GM21367 (cell line): ENCODE data around the gene SLC38A2.
A peak's percentile ranks its signal among the peaks of the same experiment; 100 is the strongest.

ENCODE experiments used
- ATAC-seq: cut with Tn5 transposase; IDR thresholded peaks from one replicate; pipeline ENCODE4 v1.9.1; 2021; ENCODE audit not compliant: unreplicated experiment

Gene SLC38A2

DNA sequence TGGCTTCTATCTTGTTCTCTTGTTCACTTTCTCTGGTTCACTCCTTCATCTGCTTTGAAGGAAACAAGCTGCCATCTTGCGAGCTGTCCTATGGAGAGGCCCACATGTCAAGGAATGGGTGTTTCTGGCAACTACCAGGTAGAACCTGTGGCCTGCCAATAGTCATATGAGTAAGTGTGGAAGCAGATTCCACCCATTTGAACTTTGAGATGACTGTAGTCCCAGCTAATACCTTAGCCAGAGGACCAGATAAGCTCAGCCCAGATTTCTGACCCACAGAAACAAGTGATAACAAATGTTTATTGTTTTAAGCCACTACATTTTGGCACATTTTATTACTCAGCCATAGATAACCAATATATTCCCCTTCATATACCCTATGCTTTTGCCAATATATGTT, 4.0 kb upstream of the SLC38A2 start:
- ATAC-seq, result no peak

DNA sequence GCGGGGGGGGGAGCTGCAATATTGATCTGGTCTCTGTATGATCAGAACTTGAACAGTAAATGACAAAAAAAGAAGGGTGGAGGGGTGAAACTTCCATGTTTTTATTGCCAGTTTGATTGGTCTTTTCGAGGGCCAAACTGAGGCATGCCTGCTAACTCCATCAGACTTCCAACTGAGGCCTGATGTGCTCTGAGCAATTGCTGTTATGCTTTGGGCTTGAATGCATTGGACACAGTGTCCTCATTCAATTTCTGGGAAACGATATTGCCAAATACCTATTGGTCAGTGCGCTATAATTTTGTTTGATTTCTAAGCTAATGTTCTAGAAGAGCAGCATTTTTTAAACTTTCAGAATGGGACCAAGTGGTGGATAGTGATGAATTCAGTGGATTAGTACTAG, 2.1 kb upstream of the SLC38A2 start:
- ATAC-seq, result no peak

DNA sequence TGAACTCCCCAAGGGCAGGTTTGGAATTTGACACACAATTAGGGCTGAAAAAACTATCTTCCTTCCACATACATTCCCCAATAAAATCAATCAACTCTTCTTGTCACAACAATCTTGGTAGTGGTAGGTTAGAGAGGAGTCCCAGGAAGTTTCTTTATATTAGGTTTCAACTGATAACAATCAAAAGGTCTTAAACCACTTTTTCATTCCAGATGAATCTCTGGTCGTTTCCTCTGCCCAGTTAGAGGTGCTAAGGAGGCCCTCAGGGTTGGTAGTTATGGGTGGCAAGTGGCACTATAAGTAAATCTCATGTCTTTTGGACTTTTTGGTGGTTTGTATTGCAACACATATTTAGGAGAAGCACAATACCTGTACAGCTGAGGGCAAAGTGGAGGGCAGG, 1.7 kb upstream of the SLC38A2 start:
- ATAC-seq, result no peak

DNA sequence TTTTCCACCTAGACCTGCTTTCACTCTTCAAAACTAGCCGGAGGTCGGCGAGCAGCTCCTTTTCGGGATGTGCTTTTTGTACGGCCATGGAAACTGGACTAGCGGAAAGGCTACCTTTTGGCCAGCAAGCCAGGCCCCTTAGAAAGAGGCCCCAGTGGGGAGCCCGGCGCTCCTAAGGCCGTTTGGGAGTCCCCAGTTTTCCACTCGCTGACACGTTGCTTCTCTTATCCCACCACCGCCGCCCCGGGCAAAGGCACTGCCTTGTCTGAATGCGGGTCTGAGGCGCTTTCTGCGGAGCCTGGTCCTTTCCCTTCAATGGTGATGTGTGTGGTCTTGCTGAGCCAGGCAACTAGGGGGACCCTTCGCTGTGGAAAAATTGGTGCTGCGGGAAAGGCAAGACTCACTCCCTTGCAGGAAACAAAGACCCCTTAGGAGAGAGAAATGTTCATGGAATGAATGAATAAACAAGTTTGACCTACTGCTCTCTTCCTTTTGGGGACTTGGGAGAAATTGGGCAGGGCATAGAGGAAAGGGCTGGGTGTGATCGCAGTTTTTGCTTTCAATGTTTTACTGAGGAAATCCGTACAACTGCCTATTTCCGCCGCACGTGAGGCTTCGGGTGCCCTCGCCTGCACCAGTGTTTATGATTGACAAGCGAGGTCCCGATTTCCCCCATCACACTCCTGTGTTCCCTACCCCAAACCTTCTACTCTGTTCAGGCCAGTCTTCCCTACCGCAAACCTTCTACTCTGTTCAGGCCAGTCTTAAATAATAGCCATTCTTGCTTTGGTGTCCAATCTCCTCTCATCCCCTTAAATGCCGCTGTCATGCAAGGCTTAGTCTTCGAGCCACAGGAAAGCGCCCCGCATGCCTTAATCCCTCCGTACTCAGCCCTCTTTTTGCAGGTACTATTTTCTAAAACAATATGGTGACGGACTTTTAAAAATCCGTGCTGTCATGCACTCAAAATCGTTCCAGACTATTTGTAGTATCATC, 1.0 kb upstream of the SLC38A2 start:
- ATAC-seq, result no peak

DNA sequence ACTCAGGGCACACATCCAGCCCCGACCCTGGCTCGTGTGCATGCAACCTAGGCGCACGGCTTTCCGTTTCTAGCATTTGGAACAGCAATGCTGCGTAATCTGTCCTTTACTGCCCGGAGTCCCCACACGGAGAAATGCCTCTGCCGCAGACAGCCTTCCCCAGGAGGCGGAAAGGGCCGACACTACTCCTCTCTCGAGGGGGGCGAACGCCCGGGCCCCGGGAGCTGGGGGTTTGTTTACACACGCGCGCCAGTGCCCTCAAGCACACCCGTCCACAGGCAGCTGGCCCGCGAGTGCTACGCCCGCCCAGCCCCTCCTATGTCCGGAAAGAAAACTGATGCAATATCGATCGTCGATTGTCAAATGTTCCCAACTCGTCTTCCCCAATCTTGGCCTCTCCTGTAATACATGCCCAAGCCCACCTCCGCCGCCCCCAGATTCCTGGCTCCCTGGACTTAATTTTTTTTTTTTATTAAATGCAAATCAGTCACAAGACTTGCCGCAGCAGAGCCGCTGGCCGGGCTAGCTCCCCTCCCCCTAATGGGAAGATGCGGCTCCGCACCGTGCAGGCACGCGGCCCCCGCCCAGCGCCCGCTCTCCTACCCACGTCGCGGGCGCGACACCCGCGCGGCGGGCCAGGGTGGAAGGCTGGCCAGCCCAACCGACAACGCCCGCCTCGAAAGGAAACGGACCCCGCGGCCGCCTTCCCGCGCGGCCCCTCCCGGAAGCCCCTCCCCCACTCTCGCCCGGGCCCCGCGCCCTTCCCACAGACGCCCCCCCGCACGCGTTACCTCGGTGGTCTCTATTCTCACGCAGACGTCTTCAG, 642 bp downstream of the SLC38A2 start:
- ATAC-seq, result peak; percentile 4

DNA sequence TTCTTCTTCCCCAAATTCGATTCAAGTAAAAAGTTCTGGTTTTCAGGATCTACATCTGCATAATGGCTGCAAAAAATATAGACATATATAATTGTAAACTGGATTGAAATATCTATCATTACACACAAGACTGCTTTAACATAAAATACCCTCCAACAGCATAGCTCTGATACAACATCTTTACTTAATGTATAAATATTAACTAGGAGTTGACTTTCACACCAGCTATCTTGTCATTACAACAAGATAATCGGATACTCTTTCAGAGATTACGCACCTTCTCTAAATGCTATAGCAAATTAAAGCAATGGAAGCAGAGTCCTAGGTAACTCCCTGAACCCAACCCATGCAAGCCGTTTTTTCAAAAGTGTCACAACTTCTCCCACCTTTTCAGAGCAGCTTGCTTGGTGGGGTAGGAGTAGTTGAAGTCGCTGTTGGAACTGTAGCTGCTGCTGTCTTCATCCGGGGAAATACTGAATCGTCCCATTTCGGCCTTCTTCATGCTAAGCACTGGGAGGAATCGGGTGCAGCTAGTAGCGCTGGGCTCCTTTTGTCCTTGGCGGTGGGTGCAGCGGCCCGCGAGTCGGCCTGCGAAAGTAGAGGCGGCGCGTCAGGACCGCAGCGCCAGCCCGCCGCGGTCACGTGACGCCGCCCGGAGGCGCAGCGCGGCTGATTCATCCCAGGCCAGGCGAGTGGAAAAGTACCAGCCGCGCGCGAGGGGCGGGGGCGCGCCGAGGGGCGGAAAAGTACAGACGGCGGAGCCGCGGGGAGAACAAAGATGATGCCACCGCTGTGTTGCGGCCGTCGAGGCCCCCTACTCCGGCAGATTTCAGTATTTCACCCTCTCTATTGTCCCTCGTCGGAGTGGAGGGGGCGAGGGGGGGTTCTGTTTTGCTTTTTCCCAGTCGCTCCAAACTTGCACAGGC, 1.5 kb downstream of the SLC38A2 start:
- peak; percentile 49 for ATAC-seq

DNA sequence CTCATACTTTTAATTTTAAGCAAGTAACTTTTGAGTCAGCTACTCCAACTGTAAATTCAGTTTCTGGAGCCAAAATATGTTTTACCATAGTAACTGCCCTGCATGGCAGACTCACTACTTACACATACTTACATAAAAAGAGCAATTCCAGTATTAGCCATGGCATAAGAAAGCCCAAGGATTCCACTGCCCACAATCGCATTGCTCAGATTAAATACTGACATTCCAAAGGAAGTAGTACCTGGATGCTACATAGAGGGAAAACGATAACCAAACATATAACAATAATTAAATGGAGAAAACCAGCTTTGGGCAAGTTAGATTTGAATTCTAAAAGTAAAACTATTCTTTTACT, 2.2 kb downstream of the SLC38A2 start:
- ATAC-seq, result no peak

DNA sequence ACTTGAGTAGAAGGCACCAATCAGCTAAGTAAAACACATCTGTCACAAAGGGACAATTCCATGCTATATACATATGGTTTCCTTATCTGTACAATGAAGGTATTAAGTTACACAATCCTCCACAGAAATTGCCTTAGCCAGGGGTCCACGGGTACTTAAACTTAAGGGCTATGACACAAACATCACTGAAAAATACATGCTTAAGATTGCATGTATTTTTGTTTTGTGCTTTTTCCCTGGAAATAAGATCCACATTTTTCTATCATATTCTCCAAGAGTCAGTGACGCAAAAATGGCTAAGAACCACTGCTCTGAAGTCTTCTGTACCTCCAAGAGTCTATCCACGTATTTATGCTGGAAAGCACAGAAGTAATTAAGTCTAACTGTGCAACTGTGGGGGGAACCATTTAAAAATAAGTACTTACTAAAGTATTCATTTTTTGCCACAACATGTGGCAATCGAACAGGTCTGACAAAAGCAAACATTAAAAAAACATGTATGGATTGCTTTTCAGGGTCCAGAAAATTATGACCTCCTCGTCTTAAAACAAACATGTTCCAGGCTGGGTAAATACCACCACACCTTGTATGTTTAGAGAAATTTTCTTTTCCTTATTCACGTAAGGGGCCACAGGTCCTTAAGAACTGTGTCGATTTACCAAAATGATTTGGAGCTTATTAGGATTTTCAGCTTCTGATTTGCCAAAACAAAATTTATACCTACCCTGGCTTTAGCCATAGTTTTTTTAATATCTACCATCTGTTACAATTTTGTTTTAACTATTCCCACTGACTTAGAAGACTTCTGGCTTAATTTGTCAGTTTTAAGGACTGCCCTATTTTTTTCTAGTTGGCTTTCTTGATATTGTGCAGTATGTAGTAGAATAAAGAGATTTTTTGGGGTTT, 2.8 kb downstream of the SLC38A2 start:
- ATAC-seq, result no peak

DNA sequence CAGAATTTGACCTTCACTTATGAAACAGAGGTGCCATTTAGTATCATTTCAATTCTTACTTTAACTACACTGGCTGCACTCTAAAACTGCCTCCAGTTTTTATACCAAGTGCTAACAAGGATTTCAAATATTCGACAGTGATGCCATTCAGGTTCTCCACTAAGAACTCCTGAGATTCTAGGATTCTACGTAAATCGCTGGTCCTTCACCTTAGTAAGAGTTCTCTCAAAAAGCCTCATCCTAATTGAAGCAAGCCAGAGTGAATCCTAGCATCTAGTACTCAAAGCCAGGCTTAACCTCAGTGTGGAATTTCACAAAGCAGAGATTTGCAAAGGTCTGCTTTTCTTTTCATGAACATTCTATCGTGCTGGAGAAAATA, 3.5 kb downstream of the SLC38A2 start:
- no peak for ATAC-seq

DNA sequence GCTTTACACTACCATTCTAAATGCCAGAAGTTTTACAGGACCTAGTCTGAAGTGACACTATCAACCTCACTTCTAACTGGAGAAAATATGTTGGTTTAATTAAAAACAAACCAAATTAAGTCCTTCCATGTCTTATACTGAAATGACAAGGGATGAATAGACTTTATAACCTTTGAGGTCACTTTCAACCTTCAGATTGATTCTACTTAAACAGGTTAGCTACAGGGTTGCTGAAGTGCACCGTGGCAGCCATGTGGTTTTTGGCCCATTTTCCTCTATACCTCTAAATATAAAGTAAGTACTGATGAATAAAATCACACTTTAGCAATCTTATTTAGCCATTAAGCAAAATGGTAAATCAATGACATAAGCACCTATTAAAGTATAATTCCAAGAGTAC, 3.9 kb downstream of the SLC38A2 start:
- ATAC-seq, result no peak

DNA sequence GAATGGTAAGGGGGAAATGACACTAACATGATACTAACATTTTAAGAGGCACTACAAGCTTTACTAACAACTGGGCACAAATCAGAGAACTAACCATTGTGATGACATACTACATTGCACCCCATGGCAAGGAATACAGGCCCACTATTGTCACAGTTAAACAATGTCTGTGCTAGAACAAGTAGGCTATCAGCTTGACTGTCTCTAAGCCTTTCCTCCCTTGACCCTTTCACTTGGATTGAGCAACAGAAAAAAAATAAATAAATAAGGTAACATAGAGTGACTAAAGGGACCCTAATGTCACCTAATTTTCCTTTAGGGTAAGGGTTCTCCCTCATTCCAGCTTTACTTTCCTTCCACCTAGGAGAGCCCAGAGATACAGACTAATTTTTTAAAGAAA, 4.4 kb downstream of the SLC38A2 start:
- no peak for ATAC-seq

DNA sequence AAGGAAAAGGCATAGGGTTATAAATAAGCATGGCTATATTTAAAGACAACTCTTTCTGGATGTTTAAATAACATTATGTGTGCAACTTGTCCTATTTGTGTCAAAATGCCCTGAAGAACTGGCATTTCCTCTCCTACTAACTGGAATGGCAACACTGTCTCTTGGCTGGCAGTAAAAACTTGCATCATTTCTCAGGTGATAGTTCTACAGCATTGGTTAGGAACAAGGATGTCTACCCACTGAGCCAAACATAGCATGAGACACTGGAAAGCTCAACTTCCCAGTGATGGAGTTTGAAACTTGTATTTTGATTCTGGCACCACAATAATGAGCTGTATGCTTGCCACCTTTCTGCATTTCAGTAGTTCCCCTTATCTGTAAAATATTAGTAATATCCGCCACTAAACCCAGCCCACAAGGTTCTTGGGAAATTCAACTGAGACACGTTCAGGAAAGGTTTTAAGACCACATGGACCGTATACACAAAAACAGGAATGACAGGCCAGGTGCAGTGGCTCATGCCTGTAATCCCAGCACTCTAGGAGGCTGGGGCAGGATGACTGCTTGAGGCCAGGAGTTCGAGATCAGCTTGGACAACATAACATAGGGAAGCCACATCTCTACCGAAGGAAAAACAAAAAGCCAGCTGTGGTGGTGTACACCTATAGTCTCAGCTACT, 5.1 kb downstream of the SLC38A2 start:
- ATAC-seq, result no peak

DNA sequence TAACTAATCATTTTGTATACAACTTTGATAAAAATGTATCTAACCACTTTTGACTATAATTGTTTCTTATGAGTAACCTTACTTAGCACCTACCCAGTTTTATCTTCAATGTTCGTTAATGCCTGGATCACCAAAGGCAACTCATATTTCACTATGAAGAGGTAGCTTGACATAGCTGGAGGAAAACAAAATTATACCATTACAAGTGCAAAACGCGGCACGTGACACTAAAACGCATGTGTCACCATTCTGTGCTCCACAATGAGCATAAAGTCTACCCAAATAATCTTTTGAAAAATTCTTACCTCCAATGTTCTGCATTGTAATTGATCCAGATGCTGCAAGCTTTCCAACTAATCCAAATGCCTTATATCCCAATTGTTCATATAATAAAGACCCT, 5.8 kb downstream of the SLC38A2 start:
- ATAC-seq, result no peak

DNA sequence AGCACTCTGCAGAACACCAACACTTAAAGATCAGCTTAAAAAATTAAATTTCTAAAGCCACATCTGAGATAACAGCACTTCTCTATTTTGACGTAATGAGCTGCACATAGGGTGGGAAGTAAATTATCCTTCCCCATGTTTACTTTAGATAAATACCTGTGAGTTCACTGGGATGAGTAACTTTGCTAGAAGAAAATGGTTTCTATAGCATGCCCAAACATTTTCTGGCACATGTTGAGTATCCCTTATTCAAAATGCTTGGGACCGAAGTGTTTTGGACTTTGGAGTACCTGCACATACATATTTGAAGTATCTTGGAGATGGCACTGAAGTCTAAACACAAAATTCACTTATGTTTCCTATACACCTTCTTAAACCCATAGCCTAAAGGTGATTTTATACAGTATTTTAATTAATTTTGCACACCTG, 6.6 kb downstream of the SLC38A2 start:
- no peak for ATAC-seq

DNA sequence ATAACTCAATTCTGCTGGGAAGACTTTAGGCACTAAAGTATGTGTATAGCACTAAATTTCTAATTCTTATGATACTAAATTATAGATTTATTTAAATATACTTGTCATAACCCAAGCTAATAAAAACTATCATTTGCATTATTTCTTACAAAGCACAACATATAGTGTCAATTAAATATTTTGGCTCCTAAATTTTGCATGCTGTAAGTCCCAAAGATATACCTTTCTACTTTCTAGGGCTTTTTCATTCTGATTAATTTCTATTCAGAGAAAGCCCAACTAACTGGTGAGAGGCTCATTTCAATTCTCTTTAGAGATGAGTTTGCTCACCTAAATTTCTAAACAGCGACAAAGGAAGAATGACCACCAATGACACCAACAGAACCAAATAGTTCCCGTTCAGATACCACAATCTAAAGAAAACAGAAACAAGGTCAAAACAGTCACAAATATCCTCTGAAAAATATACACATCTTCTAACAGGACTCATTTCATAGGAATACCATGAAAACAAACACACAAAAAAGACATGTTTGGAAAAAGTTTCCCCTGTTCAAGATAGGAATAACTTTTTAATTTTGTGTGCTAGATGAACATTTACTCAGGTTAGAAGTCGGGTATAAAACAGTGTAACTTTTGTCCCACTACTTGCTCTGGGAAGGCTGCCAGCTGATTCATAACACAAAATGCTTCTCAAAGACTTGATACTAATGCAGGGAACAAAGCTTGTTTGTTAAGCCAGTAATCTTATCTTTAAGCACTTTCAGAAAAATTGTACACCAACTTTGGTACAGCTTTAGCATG, 7.6 kb downstream of the SLC38A2 start:
- no peak for ATAC-seq

DNA sequence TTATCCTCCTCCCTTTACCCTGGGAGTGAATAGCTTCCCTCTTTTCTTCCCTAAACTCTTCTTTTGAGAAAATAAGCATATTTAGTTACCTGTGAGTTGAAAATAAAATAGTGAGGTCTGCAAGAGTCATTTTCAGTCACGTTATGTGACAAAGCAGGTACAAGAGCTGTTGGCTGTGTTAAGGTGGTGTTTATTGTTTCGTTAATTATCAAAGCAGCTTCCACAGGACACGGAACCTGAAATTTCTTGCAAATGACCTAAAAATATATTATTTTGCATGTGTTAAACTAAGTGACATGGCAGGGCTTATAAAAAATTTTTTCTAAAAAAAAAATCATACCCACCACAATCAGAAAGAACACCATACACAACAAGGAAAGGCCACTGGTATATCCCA, 8.3 kb downstream of the SLC38A2 start:
- ATAC-seq, result no peak

DNA sequence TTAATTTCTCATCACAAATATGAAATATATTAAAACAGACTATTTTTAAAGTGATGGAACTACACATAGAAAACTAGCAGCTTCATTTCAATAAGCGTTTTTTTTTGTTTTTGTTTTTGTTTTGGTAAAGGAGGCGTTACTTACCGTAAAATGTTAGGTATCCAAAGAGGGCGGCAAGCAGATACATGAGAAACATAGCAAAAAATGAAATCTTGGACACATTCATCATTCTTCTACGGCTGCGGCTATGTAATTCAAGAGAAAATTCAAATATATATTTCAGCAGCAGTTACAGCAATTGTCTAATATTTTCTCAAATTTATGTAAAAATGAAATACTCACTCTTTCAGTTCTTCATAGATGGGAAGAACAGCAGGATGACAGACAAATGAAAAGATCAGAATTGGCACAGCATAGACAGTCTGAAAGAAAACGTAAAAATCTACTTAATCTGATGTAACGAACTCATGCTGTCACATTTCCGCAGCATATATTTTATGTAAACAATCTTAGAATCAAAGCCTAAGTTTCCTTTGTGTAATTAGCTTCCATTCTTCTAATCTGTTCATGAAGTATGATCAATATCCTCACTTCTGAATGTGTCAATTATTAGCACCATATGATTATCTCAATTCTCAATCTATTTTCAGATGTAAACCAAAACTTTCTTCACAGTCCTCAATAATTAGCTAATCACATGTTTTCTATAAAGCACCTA, 8.8 kb downstream of the SLC38A2 start:
- ATAC-seq, result no peak
